Keratinocyte (primary cell): Measurements from ENCODE around the gene TMEM38A. TPM values are rescaled to one million over a fixed set of nuclear protein-coding genes. Genes with fewer than 3 reads are reported as not detected.

ENCODE experiments used
- DNase-seq: peaks from one replicate; pipeline ENCODE4 v3.0.0-alpha.2; 2011; ENCODE audit warnings: low read depth, missing footprints, low spot score
- FAIRE-seq: peaks from 2 replicates; lab custom pipeline; 2011; peaks lifted over from hg19 to GRCh38; lab: Jason Lieb, UNC
- H2AFZ ChIP-seq: 2 replicates; pipeline ENCODE4 v1.6.0; 2012; ENCODE audit warnings: low read length, control low read depth, inconsistent platforms; ENCODE audit not compliant: control insufficient read depth
- H3K27ac ChIP-seq: 2 replicates; pipeline ENCODE4 v1.5.1; 2011; ENCODE audit warnings: low read length; ENCODE audit not compliant: control insufficient read depth, insufficient read depth
- H3K27me3 ChIP-seq: 3 replicates; pipeline ENCODE4 v1.6.0; 2011; ENCODE audit warnings: low read length; ENCODE audit not compliant: control insufficient read depth, insufficient read depth; ENCODE audit errors: extremely low read depth
- H3K36me3 ChIP-seq, 2 experiments: 2 replicates in 1 of 2; 3 replicates in 1 of 2; pipeline ENCODE4 v1.5.1; 2011; ENCODE audit warnings: low read length in 2 of 2, mild to moderate bottlenecking in 1 of 2; ENCODE audit not compliant: control insufficient read depth in 2 of 2, insufficient read depth in 2 of 2; ENCODE audit errors: extremely low read depth in 1 of 2
- H3K4me1 ChIP-seq: 3 replicates; pipeline ENCODE4 v1.5.1; 2011; ENCODE audit warnings: low read length; ENCODE audit not compliant: control insufficient read depth, insufficient read depth; ENCODE audit errors: extremely low read depth
- H3K4me2 ChIP-seq: 3 replicates; pipeline ENCODE4 v1.6.0; 2011; ENCODE audit warnings: low read depth, low read length; ENCODE audit not compliant: control insufficient read depth, insufficient read depth; ENCODE audit errors: extremely low read depth
- H3K4me3 ChIP-seq, 3 experiments: fragments of 200-600 bp in 1 of 3; sonication (generic) in 1 of 3; 2 replicates in 2 of 3; 3 replicates in 1 of 3; pipeline ENCODE4 v1.5.1; 2011 to 2016; ENCODE audit warnings: low read length in 3 of 3, mild to moderate bottlenecking in 3 of 3, control low read depth in 2 of 3, inconsistent platforms in 1 of 3, low read depth in 1 of 3, mixed read lengths in 1 of 3, mixed run types in 1 of 3, moderate library complexity in 1 of 3; ENCODE audit not compliant: control insufficient read depth in 2 of 3, insufficient read depth in 2 of 3; ENCODE audit errors: extremely low read depth in 1 of 3
- H3K79me2 ChIP-seq: 2 replicates; pipeline ENCODE4 v1.6.0; 2012; ENCODE audit warnings: low read length; ENCODE audit not compliant: control insufficient read depth, insufficient read depth
- H3K9ac ChIP-seq: 3 replicates; pipeline ENCODE4 v1.6.0; 2011; ENCODE audit warnings: low read length; ENCODE audit not compliant: control insufficient read depth, insufficient read depth; ENCODE audit errors: extremely low read depth
- H3K9me1 ChIP-seq: 3 replicates; pipeline ENCODE4 v1.6.0; 2011; ENCODE audit warnings: low read length; ENCODE audit not compliant: control insufficient read depth, insufficient read depth; ENCODE audit errors: extremely low read depth
- H3K9me3 ChIP-seq: 2 replicates; pipeline ENCODE4 v1.5.1; 2012; ENCODE audit warnings: low read depth, low read length; ENCODE audit not compliant: control insufficient read depth
- H4K20me1 ChIP-seq: 3 replicates; pipeline ENCODE4 v1.6.0; 2011; ENCODE audit warnings: low read length; ENCODE audit not compliant: control insufficient read depth, insufficient read depth; ENCODE audit errors: extremely low read depth
- EZH2 ChIP-seq: IDR thresholded peaks from one replicate; pipeline ENCODE4 v1.6.1; 2012; ENCODE audit warnings: inconsistent platforms, mild to moderate bottlenecking, low read length, moderate library complexity
- dilution Hi-C: fragments of 300-500 bp; cut with MboI; formaldehyde crosslinking; loops from one replicate; pipeline ENCODE4 v1.7.0; 2020; ENCODE audit warnings: low sequenced_read_pairs; ENCODE audit not compliant: extremely low pct_ligation_motif_present
- polyA plus RNA-seq, 5 experiments: library from polyadenylated mRNA; depleted of rRNA in 3 of 5; stranded (reverse) in 3 of 5; stranded (forward) in 1 of 5; unstranded in 1 of 5; fragments of >200 nt; gene quantifications; 1 replicate in 1 of 5; 2 replicates in 3 of 5; 3 replicates in 1 of 5; pipeline versions ENCODE4 v1.2.1 to v1.2.3, GENCODE V29; 2011 to 2012; ENCODE audit warnings: missing spikeins in 2 of 5, low read depth in 1 of 5, low replicate concordance in 1 of 5
- TF ChIP-seq, protein P1 (sequence below), 3 experiments: IDR thresholded peaks in 1 of 3; conservative IDR thresholded peaks in 1 of 3; optimal IDR thresholded peaks in 1 of 3; 2 replicates in 2 of 3; 3 replicates in 1 of 3; pipeline versions ENCODE3 to v1.5.1; 2011; ENCODE audit warnings: low read length in 3 of 3, mild to moderate bottlenecking in 3 of 3, moderate library complexity in 2 of 3, control low read depth in 1 of 3, inconsistent platforms in 1 of 3; ENCODE audit not compliant: insufficient read depth in 2 of 3; ENCODE audit errors: extremely low read depth in 1 of 3

Gene TMEM38A
- polyA plus RNA-seq, 1 donor (not counting 4 experiments of a cell fraction or from before 2014, with no cell fraction given) = 2.5 TPM

DNA sequence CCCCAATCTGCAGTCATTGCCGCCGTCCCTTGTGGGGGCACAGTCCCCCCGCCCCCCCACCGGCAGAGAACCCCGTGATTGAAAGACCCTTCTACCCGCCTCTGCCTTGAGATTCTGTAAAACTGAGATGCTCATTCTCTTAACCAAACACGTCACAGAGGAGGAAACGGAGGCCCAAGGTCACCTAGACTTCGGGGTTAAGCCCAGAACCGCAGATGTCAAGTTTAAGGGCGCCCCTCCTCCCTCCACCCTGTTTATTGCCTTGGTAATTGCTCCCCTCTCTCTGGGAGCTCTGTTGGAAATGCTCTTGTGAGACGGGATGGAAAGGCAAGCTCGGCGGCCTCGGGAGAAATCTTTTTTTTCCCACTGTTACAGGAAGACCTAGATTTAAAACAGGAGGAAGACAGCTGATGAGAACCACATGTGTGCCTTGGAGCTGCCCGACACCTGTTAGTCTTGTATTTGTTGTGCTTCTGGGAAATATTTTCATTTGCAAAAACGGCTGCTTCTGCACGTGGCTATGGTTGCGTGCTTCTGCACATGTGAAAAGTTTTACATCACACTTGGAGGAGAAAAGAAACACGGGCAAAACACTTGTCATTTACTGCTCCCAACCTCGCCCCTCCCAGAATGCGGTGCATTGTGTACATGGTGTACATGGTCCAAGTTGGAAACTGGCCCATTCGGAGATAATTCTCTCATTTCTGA lies 31.8 kb upstream of the TMEM38A start:
- Histone ChIP-seq H3K27me3 (no peaks in the 10 kb centered on the region), H3K9ac (peak overlapping the region; percentile 90), H3K36me3 (peaks cover 12 to 17% of the 10 kb centered on the region in 2 experiments), H4K20me1 (peaks cover 5% of the 10 kb centered on the region), H3K9me1 (no peaks in the 10 kb centered on the region), H3K27ac (peak overlapping the region; percentile 81), H3K4me1 (peaks cover 17% of the 10 kb centered on the region), H2AFZ (peak overlapping the region; percentile 86), H3K4me3 (peak overlapping the region; percentile 81 to 100 (median 84)), H3K79me2 (peaks cover 38% of the 10 kb centered on the region), H3K9me3 (no peaks in the 10 kb centered on the region), H3K4me2 (peak overlapping the region; percentile 97)
- DNase-seq = no peak
- no peak for TF ChIP-seq EZH2
- TF ChIP-seq, protein P1, sequence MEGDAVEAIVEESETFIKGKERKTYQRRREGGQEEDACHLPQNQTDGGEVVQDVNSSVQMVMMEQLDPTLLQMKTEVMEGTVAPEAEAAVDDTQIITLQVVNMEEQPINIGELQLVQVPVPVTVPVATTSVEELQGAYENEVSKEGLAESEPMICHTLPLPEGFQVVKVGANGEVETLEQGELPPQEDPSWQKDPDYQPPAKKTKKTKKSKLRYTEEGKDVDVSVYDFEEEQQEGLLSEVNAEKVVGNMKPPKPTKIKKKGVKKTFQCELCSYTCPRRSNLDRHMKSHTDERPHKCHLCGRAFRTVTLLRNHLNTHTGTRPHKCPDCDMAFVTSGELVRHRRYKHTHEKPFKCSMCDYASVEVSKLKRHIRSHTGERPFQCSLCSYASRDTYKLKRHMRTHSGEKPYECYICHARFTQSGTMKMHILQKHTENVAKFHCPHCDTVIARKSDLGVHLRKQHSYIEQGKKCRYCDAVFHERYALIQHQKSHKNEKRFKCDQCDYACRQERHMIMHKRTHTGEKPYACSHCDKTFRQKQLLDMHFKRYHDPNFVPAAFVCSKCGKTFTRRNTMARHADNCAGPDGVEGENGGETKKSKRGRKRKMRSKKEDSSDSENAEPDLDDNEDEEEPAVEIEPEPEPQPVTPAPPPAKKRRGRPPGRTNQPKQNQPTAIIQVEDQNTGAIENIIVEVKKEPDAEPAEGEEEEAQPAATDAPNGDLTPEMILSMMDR (optimal IDR thresholded peaks at IDR 0.05 in 1 of 3, IDR thresholded peaks at IDR 0.05 in 1 of 3, conservative IDR thresholded peaks at IDR 0.05 in 1 of 3; ENCODE audit: extremely low read depth in 1 of 3, insufficient read depth in 2 of 3, low read length in 3 of 3) = no peak
- dilution Hi-C loops = no loop called here
- FAIRE-seq = no peak

DNA sequence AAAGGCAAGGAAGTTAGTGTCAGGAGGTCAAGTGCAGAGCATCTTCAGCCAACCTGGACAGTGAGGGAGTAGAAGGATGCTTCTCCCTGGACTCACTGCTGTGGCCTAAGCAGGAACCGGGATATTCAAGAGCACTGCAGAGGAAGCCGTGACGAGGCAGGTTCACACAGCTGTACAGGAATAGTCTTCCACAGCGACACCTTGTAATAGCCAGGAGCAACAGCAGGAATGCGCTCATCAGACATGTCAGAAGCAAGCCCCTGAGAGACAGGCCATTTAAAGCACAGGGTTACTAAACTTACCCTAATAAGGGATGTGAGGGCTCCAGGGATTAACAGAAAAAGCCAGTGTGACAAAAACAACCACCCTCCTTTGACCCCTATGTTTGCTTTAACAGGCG lies 29.5 kb upstream of the TMEM38A start:
- H3K9ac ChIP-seq = no peak overlapping the region
- H2AFZ ChIP-seq = no peak overlapping the region
- no peaks in the 10 kb centered on the region for H3K27me3 ChIP-seq
- H4K20me1 ChIP-seq = peaks cover 1% of the 10 kb centered on the region
- H3K79me2 ChIP-seq = peaks cover 24% of the 10 kb centered on the region
- dilution Hi-C loops = no loop called here
- FAIRE-seq (no peak), DNase-seq (no peak)
- no peaks in the 10 kb centered on the region for H3K9me3 ChIP-seq
- no peak overlapping the region for H3K4me2 ChIP-seq
- H3K36me3 ChIP-seq = peaks cover 10 to 19% of the 10 kb centered on the region in 2 experiments
- TF ChIP-seq, protein P1 (optimal IDR thresholded peaks at IDR 0.05 in 1 of 3, IDR thresholded peaks at IDR 0.05 in 1 of 3, conservative IDR thresholded peaks at IDR 0.05 in 1 of 3; ENCODE audit: extremely low read depth in 1 of 3, insufficient read depth in 2 of 3, low read length in 3 of 3) = no peak
- TF ChIP-seq EZH2 = no peak
- no peaks in the 10 kb centered on the region for H3K9me1 ChIP-seq
- peaks cover 10% of the 10 kb centered on the region for H3K4me1 ChIP-seq
- no peak overlapping the region for H3K27ac ChIP-seq
- H3K4me3 ChIP-seq = no peak overlapping the region
